ENCODE measurements around the gene PDE6H. TPM values are rescaled to one million over a fixed set of nuclear protein-coding genes. Genes with fewer than 3 reads are reported as not detected.

The PDE6H gene
- total RNA-seq, 1 donor from 2014 or later = not detected

DNA sequence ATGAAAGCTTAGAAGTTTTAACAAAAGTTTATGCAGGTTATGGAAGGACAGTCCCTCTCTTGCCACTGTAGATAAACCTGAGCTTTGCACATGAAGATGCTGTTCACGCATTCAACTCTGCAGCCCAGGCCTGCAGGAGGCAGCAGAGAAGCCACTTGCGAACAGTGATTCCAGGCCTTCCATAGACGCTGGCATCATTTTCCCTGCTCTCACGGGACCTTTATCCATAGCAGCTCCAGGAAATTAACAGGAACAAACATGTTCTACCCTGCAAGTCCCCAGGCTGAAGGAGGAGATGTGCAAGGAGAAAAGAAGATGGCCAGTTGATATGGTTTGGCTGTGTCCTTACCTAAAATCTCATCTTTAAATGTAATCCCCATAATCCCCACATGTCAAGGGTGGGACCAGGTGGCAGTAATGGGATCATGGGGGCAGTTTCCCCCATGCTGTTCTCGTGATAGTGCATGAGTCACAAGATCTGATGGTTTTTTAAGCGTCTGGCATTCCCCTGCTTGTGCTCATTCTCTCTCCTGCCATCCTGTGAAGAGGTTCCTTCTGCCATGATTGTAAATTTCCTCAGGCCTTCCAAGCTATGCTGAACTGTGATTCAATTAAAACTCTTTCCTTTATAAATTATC is 36.5 kb upstream of the PDE6H start:
- TF ChIP-seq, protein P1, sequence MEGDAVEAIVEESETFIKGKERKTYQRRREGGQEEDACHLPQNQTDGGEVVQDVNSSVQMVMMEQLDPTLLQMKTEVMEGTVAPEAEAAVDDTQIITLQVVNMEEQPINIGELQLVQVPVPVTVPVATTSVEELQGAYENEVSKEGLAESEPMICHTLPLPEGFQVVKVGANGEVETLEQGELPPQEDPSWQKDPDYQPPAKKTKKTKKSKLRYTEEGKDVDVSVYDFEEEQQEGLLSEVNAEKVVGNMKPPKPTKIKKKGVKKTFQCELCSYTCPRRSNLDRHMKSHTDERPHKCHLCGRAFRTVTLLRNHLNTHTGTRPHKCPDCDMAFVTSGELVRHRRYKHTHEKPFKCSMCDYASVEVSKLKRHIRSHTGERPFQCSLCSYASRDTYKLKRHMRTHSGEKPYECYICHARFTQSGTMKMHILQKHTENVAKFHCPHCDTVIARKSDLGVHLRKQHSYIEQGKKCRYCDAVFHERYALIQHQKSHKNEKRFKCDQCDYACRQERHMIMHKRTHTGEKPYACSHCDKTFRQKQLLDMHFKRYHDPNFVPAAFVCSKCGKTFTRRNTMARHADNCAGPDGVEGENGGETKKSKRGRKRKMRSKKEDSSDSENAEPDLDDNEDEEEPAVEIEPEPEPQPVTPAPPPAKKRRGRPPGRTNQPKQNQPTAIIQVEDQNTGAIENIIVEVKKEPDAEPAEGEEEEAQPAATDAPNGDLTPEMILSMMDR (IDR thresholded peaks at IDR 0.05) = no peak
- TF ChIP-seq POLR2AphosphoS5 (IDR thresholded peaks at IDR 0.05; ENCODE audit: insufficient read depth in 1 of 2, low read depth in 1 of 2) = no peak
- no peak for TF ChIP-seq POLR2A (IDR thresholded peaks at IDR 0.05)
- intact Hi-C loops (cut with DNase I) = no loop called here
- H3K27me3 ChIP-seq = no peaks in the 10 kb centered on the region
- no peaks in the 10 kb centered on the region for H3K9me3 ChIP-seq
- peaks cover 4% of the 10 kb centered on the region for H3K4me1 ChIP-seq
- no peak for DNase-seq (ENCODE audit: extremely low spot score in 2 of 2)
- no peak overlapping the region for H3K27ac ChIP-seq
- no peak overlapping the region for H3K4me3 ChIP-seq
- no peaks in the 10 kb centered on the region for H3K36me3 ChIP-seq

DNA sequence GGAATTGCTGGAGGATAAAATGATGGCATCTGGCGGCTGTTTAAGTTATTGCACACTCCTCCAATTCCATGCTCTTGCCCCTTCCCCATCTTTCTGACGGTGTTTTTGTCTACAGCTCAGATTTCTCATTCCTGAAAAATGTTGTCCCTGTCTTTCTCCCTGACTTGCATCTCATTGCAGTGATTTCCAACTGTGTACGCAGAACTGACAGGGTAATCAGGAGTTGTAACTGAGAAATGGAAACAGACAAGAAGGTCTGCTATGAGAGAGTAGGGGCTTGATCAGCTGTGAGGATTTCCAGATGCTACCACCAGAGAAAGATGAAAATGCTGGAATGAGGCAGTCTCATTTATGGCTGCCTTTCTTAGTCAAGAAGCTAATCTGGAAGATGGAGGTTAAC is 35.8 kb upstream of the PDE6H start:
- Histone ChIP-seq H3K27ac (no peak overlapping the region), H3K4me1 (no peaks in the 10 kb centered on the region), H3K4me3 (no peak overlapping the region), H3K27me3 (no peaks in the 10 kb centered on the region), H3K36me3 (no peaks in the 10 kb centered on the region), H3K9me3 (no peaks in the 10 kb centered on the region)
- intact Hi-C loops (cut with DNase I) = no loop called here
- TF ChIP-seq, protein P1 (IDR thresholded peaks at IDR 0.05) = no peak
- no peak for TF ChIP-seq POLR2AphosphoS5 (IDR thresholded peaks at IDR 0.05; ENCODE audit: insufficient read depth in 1 of 2, low read depth in 1 of 2)
- no peak for TF ChIP-seq POLR2A (IDR thresholded peaks at IDR 0.05)
- no peak for DNase-seq (ENCODE audit: extremely low spot score in 2 of 2)

DNA sequence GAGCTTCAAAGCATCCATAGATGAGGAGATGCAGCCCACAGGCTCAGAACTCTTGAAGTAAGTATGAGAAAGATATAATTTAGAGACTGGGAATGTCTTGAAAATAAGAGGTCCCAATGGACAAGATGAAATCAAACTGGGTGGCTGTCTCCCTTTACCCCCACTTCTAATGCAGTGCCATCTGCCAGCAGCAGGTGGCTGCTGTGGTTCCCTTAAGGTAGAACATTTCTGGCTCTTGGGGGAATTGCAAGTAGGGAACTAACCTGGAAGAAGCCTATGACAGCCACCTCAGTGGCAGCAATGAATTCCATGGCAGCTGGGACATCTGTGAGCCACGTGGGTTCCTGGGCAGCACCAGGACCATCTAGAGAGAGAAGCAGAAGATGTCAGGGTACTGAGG is 35.2 kb upstream of the PDE6H start:
- intact Hi-C loops (cut with DNase I) = no loop called here
- H3K27ac ChIP-seq = no peak overlapping the region
- no peaks in the 10 kb centered on the region for H3K27me3 ChIP-seq
- no peaks in the 10 kb centered on the region for H3K4me1 ChIP-seq
- H3K4me3 ChIP-seq = no peak overlapping the region
- H3K9me3 ChIP-seq = no peaks in the 10 kb centered on the region
- no peak for DNase-seq (ENCODE audit: extremely low spot score in 2 of 2)
- TF ChIP-seq POLR2A (IDR thresholded peaks at IDR 0.05) = no peak
- no peak for TF ChIP-seq POLR2AphosphoS5 (IDR thresholded peaks at IDR 0.05; ENCODE audit: insufficient read depth in 1 of 2, low read depth in 1 of 2)
- TF ChIP-seq, protein P1 (IDR thresholded peaks at IDR 0.05) = no peak
- no peaks in the 10 kb centered on the region for H3K36me3 ChIP-seq

DNA sequence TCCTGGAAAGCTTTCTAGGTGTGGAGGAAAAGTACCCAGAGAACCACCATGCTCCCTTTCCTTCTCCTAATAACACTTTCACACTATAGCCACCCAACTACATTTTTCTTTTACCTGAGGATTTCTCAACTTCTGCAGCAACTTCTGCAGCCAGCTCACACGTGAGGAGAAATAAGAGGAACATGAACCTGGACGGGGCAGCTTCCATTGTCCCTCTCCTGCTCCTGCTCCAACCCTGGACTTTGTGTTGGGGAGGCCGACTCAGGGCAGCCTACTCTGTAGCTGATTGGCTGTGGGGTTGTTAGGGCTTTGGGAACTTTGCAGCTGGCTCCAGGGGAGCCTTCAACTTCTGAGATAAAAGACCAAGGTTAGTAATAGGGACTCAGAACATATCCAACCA is 34.5 kb upstream of the PDE6H start, which contains the start of gene ERP27:
TSS of gene ERP27 (minus strand) at position 237 of the 400 bp plus-strand sequence. CDS start at position 208, 29 bp downstream.
- DNase-seq (ENCODE audit: extremely low spot score in 2 of 2) = no peak
- Histone ChIP-seq H3K36me3 (no peaks in the 10 kb centered on the region), H3K27ac (no peak within 1 kb of the TSS), H3K4me3 (no peak within 1 kb of the TSS), H3K4me1 (no peaks in the 10 kb centered on the region), H3K27me3 (no peaks in the 10 kb centered on the region), H3K9me3 (no peaks in the 10 kb centered on the region)
- TF ChIP-seq, protein P1 (IDR thresholded peaks at IDR 0.05) = no peak
- TF ChIP-seq POLR2A (IDR thresholded peaks at IDR 0.05) (no peak), POLR2AphosphoS5 (IDR thresholded peaks at IDR 0.05; ENCODE audit: insufficient read depth in 1 of 2, low read depth in 1 of 2) (no peak)
- intact Hi-C loops (cut with DNase I) = no loop called here

DNA sequence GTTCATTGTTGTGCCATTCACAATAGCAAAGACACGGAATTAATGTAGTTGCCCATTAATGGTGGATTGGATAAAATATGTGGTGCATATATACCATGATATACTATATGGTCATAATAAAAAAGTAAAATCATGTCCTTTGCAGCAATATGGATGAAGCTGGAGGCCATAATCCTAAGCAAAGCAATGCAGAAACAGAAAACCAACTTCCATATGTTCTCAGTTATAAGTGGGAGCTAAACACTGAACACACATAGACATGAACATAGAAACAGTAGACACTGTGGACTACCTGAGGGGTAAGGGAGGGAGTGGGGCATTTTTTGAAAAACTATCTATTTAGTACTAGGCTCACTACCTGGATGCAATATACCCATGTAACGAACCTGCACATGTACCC is 31.5 kb upstream of the PDE6H start:
- intact Hi-C loops (cut with DNase I) = no loop called here
- TF ChIP-seq POLR2AphosphoS5 (IDR thresholded peaks at IDR 0.05; ENCODE audit: insufficient read depth in 1 of 2, low read depth in 1 of 2) (no peak), POLR2A (IDR thresholded peaks at IDR 0.05) (no peak)
- TF ChIP-seq, protein P1 (IDR thresholded peaks at IDR 0.05) = no peak
- no peak overlapping the region for H3K4me3 ChIP-seq
- DNase-seq (ENCODE audit: extremely low spot score in 2 of 2) = no peak
- peaks cover 0 to 7% of the 10 kb centered on the region in 2 donors for H3K36me3 ChIP-seq
- H3K27me3 ChIP-seq = no peaks in the 10 kb centered on the region
- no peaks in the 10 kb centered on the region for H3K9me3 ChIP-seq
- no peak overlapping the region for H3K27ac ChIP-seq
- peaks cover 1% of the 10 kb centered on the region for H3K4me1 ChIP-seq

Data from vagina (tissue), 2 donors.